ENCODE measurements around the gene MYH7.

Gene MYH7

GRCh38 chr14:23365732-23366425, 69.6 kb downstream of the MYH7 start:
- DNase-seq: no peak

- DNase-seq: peak; percentile 39
Observed at GRCh38 chr14:23365036-23365731, 70.3 kb downstream of the MYH7 start, which contains the start of gene EFS. EFS (minus strand) TSS chr14:23365172; CDS start chr14:23365025, 147 bp downstream.

- no peak for DNase-seq
Observed at GRCh38 chr14:23364164-23365035, 71.1 kb downstream of the MYH7 start.

Data from DMS53 (cell line).